PC-9 (cell line): Measurements from ENCODE around the gene IL4I1. TPM values are rescaled to one million over a fixed set of nuclear protein-coding genes. Genes with fewer than 3 reads are reported as not detected.

ENCODE experiments used
- BruUV-seq: library from RNA; stranded (reverse); fragments of 400-500 nt; replicated peaks from 2 replicates; lab custom pipeline; 2021; lab: Mats Ljungman, UMichigan
- CTCF ChIA-PET: fragments of 300-600 bp; sonication (Branson Sonifier 250); formaldehyde crosslinking; loops from one replicate; lab custom pipeline; 2022; ENCODE audit warnings: antibody characterized with exemption; lab: Charles Lee
- POLR2A ChIA-PET: fragments of 300-600 bp; sonication (Branson Sonifier 250); formaldehyde crosslinking; loops from one replicate; lab custom pipeline; 2022; ENCODE audit warnings: antibody characterized with exemption; ENCODE audit not compliant: unreplicated experiment; lab: Charles Lee
- DNase-seq, 2 experiments: peaks; one replicate each; pipeline versions ENCODE4 v3.0.0 to v3.0.0-alpha.2; 2015 to 2022; ENCODE audit warnings: mixed read lengths in 1 of 2
- H2AFZ ChIP-seq: fragments of 200-600 bp; sonication (generic); 2 replicates; pipeline ENCODE4 v1.8.1; 2017; ENCODE audit warnings: antibody characterized with exemption
- H3F3A ChIP-seq: fragments of 200-600 bp; sonication (generic); 2 replicates; pipeline ENCODE4 v1.8.1; 2017; ENCODE audit warnings: antibody characterized with exemption, mild to moderate bottlenecking, low read depth; ENCODE audit not compliant: insufficient read depth
- H3K27ac ChIP-seq: fragments of 200-600 bp; sonication (generic); 2 replicates; pipeline ENCODE4 v1.6.1; 2016; ENCODE audit warnings: mixed run types
- H3K27me3 ChIP-seq: fragments of 200-600 bp; sonication (generic); 2 replicates; pipeline ENCODE4 v1.6.1; 2016; ENCODE audit warnings: low read depth, mixed run types; ENCODE audit not compliant: insufficient read depth
- H3K36me3 ChIP-seq: fragments of 200-600 bp; sonication (generic); 2 replicates; pipeline ENCODE4 v1.6.1; 2016; ENCODE audit warnings: low read depth, mixed run types
- H3K4me1 ChIP-seq: fragments of 200-600 bp; sonication (generic); replicated peaks from 2 replicates; pipeline ENCODE4 v1.6.1; 2016; ENCODE audit warnings: mixed run types; ENCODE audit not compliant: insufficient read depth
- H3K4me2 ChIP-seq: fragments of 200-600 bp; sonication (generic); 2 replicates; pipeline ENCODE4 v1.6.1; 2017; ENCODE audit warnings: mixed run types
- H3K4me3 ChIP-seq: fragments of 200-600 bp; sonication (generic); 2 replicates; pipeline ENCODE4 v1.6.1; 2016; ENCODE audit warnings: mixed run types
- H3K79me2 ChIP-seq: fragments of 200-600 bp; sonication (generic); 2 replicates; pipeline ENCODE4 v1.6.1; 2017; ENCODE audit warnings: low read depth, mixed run types
- H3K9me2 ChIP-seq: fragments of 200-600 bp; sonication (generic); 2 replicates; pipeline ENCODE4 v1.8.1; 2017; ENCODE audit warnings: mild to moderate bottlenecking; ENCODE audit not compliant: insufficient read depth
- H3K9me3 ChIP-seq: fragments of 200-600 bp; sonication (generic); 2 replicates; pipeline ENCODE4 v1.8.1; 2016; ENCODE audit warnings: low read depth; ENCODE audit not compliant: insufficient read depth
- H4K20me1 ChIP-seq: fragments of 200-600 bp; sonication (generic); 2 replicates; pipeline ENCODE4 v1.8.1; 2017; ENCODE audit not compliant: insufficient read depth
- EZH2 ChIP-seq: fragments of 200-600 bp; sonication (generic); IDR thresholded peaks from 2 replicates; pipeline ENCODE4 v1.8.0; 2017; ENCODE audit warnings: antibody characterized with exemption, low read depth
- intact Hi-C: fragments of 100-400 bp; cut with micrococcal nuclease; formaldehyde crosslinking; loops from one replicate; pipeline ENCODE4 v1.10.0; 2022; ENCODE audit not compliant: unreplicated experiment
- total RNA-seq: library from RNA; stranded (reverse); gene quantifications from 2 replicates; pipeline ENCODE4 v1.2.3, GENCODE V29; 2021
- TF ChIP-seq, protein P1 (sequence below): fragments of 200-600 bp; sonication (generic); conservative IDR thresholded peaks from 2 replicates; pipeline ENCODE4 v1.6.1; 2017; ENCODE audit warnings: mixed run types, antibody characterized with exemption, mild to moderate bottlenecking, moderate library complexity

The IL4I1 gene
- total RNA-seq, 1 experiment from 2014 or later = not detected

DNA sequence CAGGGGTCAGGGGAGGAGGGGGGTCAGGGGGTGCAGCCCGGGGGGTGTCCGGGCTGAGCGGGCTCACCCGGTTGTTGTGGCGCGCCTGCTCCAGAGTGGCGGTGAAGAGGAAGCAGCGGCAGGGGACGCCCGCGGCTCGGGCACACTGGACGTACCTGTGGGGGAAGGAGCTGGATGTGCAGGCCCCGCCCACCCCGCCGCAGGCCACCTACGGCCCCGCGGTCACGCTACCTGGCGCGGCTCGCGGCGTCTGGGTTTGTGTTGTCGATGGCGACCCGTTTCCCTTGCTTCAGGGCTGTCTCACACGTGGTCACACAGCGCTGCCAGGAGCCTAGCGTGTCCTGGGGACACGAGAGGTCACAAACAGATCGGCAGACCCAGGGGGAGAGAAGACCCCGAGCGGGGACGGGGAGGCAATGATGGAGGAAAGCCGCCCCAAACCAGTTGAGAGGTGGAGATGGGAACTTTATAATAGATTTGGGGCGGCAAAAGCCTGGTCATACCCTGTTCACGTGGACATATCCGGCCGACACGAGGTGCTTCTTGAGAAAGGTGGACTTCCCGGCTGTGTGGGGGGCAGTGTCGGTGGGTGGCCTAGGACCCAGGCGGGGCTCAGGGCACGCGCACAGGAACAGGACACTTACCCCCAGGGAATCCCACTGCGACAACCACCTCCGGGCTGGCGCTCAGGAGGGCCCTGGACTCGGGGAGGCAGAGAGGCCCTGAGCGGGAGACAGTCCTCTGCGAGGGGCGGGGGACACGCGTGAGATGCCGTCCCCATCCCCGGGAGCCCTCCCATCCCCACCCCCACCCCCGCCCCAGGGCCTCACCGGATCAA lies 34.9 kb downstream of the IL4I1 start:
- DNase-seq = no peak
- H3K9me3 ChIP-seq = no peaks in the 10 kb centered on the region
- intact Hi-C loops = no loop called here
- no peaks in the 10 kb centered on the region for H3K9me2 ChIP-seq
- ChIA-PET POLR2A (interaction anchor here (0.6 kb wide), 1 partner anchor 36 kb away, joined by 8 read pairs; no protein-coding TSS in a partner anchor), CTCF (no interaction called here)
- H3K4me1 ChIP-seq = peaks cover 22% of the 10 kb centered on the region
- no peak overlapping the region for H2AFZ ChIP-seq
- H3K36me3 ChIP-seq = peaks cover 21% of the 10 kb centered on the region
- no peak overlapping the region for H3K27ac ChIP-seq
- no peak overlapping the region for H3K4me3 ChIP-seq
- no TSS peak for BruUV-seq
- peaks cover 78% of the 10 kb centered on the region for H4K20me1 ChIP-seq
- peaks cover 40% of the 10 kb centered on the region for H3K79me2 ChIP-seq
- H3K4me2 ChIP-seq = no peak overlapping the region
- H3K27me3 ChIP-seq = no peaks in the 10 kb centered on the region
- TF ChIP-seq, protein P1, sequence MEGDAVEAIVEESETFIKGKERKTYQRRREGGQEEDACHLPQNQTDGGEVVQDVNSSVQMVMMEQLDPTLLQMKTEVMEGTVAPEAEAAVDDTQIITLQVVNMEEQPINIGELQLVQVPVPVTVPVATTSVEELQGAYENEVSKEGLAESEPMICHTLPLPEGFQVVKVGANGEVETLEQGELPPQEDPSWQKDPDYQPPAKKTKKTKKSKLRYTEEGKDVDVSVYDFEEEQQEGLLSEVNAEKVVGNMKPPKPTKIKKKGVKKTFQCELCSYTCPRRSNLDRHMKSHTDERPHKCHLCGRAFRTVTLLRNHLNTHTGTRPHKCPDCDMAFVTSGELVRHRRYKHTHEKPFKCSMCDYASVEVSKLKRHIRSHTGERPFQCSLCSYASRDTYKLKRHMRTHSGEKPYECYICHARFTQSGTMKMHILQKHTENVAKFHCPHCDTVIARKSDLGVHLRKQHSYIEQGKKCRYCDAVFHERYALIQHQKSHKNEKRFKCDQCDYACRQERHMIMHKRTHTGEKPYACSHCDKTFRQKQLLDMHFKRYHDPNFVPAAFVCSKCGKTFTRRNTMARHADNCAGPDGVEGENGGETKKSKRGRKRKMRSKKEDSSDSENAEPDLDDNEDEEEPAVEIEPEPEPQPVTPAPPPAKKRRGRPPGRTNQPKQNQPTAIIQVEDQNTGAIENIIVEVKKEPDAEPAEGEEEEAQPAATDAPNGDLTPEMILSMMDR = no peak
- TF ChIP-seq EZH2 = no peak
- H3F3A ChIP-seq = peaks cover 71% of the 10 kb centered on the region

DNA sequence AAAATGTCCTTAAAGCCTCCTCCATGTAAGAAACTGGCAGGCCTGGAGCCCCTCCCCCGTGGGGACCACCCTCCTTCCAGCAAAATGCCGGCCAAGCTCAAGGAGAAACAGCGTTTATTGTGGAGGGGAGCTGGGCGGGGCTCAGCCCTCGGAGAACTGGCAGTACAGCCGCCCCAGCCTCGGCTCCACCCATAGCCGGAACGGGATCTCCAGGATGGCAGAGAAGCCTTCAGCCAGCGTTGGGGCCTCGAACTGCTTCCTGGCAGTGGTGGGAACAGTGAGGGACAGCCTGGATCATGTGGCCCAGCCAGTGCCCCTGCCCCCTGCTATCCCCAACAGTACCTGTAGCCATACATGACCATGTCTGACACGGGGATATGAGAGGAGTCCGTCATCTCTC lies 35.6 kb downstream of the IL4I1 start:
- peaks cover 21% of the 10 kb centered on the region for H3K36me3 ChIP-seq
- no peak for TF ChIP-seq EZH2
- TF ChIP-seq, protein P1 = no peak
- H3K79me2 ChIP-seq = peaks cover 33% of the 10 kb centered on the region
- BruUV-seq = no TSS peak
- H3F3A ChIP-seq = peaks cover 71% of the 10 kb centered on the region
- H3K9me3 ChIP-seq = no peaks in the 10 kb centered on the region
- no peak overlapping the region for H3K4me3 ChIP-seq
- peaks cover 17% of the 10 kb centered on the region for H3K4me1 ChIP-seq
- POLR2A ChIA-PET = no interaction called here
- CTCF ChIA-PET = no interaction called here
- DNase-seq = no peak
- peaks cover 77% of the 10 kb centered on the region for H4K20me1 ChIP-seq
- intact Hi-C loops = no loop called here
- no peak overlapping the region for H3K27ac ChIP-seq
- no peak overlapping the region for H2AFZ ChIP-seq
- H3K9me2 ChIP-seq = no peaks in the 10 kb centered on the region
- H3K4me2 ChIP-seq = no peak overlapping the region
- no peaks in the 10 kb centered on the region for H3K27me3 ChIP-seq

DNA sequence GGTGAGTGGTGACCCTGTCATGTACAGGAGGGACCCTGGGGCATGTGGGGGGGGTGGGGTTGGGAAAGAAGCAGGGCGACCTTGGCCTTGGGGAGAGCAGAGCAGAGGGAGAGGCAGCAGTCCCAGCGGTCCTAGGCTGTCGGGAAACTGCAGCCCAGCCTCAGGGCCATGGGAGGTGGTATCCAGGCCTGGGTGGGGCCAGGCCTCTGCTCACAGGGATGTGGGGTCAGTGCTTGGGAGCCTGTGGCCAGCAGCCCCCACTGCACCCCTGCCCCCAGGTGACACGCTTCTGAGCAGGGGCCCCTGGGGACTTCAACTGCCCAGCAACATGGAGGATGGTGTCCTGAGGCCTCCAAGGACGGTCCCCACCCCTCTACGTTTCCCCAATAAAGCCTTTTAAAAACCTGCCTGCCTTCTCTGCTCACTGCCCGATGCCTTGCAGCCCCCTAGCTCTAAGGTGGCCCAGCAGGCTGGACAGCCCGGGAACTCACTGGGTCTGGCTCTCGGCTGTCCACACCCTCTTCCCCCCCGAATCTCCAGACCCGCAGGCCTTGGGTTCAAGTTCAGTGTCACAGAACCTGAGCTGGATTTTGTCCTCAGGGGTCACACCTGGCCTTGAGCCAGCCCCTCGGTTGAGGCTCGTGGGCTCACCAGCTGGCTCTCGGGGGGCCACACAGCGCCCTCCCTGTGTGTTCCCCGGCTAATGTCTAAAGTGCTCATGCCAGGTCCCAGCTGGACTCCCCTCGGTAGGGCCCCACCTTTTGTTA lies 36.2 kb downstream of the IL4I1 start:
- no peak overlapping the region for H3K27ac ChIP-seq
- no peaks in the 10 kb centered on the region for H3K27me3 ChIP-seq
- no peaks in the 10 kb centered on the region for H3K9me3 ChIP-seq
- H3K4me3 ChIP-seq = no peak overlapping the region
- H3K36me3 ChIP-seq = peaks cover 21% of the 10 kb centered on the region
- no peak for TF ChIP-seq EZH2
- TF ChIP-seq, protein P1 = no peak
- DNase-seq = no peak
- H2AFZ ChIP-seq = no peak overlapping the region
- peaks cover 71% of the 10 kb centered on the region for H3F3A ChIP-seq
- peaks cover 11% of the 10 kb centered on the region; the same call in 1 of the 2 replicates for H3K4me1 ChIP-seq
- ChIA-PET POLR2A (no interaction called here), CTCF (interaction anchor here (0.6 kb wide), 1 partner anchor 110 kb away, joined by 22 read pairs; no protein-coding TSS in a partner anchor)
- intact Hi-C loops = no loop called here
- peaks cover 77% of the 10 kb centered on the region for H4K20me1 ChIP-seq
- peaks cover 30% of the 10 kb centered on the region for H3K79me2 ChIP-seq
- H3K4me2 ChIP-seq = no peak overlapping the region
- no peaks in the 10 kb centered on the region for H3K9me2 ChIP-seq
- no TSS peak for BruUV-seq
